WTC11 (cell line): ENCODE data around the gene USP17L21.
"Not testable (repeated sequence)": the region's sequence is repeated elsewhere in the genome, so short reads cannot be mapped to it uniquely, and the experiment has no call there.

Experiments
- ATF3 ChIP-seq: sonication (generic); formaldehyde crosslinking; conservative IDR thresholded peaks from 2 replicates; pipeline ENCODE4 v1.8.1; 2022; ENCODE audit warnings: mild to moderate bottlenecking, missing genetic modification reagents
- CBFB ChIP-seq: sonication (generic); formaldehyde crosslinking; IDR thresholded peaks from 2 replicates; pipeline ENCODE4 v1.8.1; 2022; ENCODE audit warnings: mild to moderate bottlenecking, low read depth, missing genetic modification reagents
- CTCF ChIP-seq: fragments of 200-600 bp; IDR thresholded peaks from 2 replicates; pipeline ENCODE4 v1.8.0; 2022; ENCODE audit warnings: antibody characterized with exemption
- ESRRA ChIP-seq: sonication (generic); formaldehyde crosslinking; IDR thresholded peaks from 2 replicates; pipeline ENCODE4 v1.8.1; 2022; ENCODE audit warnings: mild to moderate bottlenecking, missing genetic modification reagents, borderline replicate concordance
- FOXP4 ChIP-seq: sonication (generic); formaldehyde crosslinking; IDR thresholded peaks from 2 replicates; pipeline ENCODE4 v1.8.0; 2022; ENCODE audit warnings: mild to moderate bottlenecking, missing genetic modification reagents
- MAX ChIP-seq: sonication (generic); formaldehyde crosslinking; IDR thresholded peaks from 2 replicates; pipeline ENCODE4 v1.8.0; 2022; ENCODE audit warnings: mild to moderate bottlenecking, missing genetic modification reagents
- NFE2L1 ChIP-seq: sonication (generic); formaldehyde crosslinking; IDR thresholded peaks from 2 replicates; pipeline ENCODE4 v1.8.1; 2023; ENCODE audit warnings: missing genetic modification reagents
- NR1H2 ChIP-seq: sonication (generic); formaldehyde crosslinking; IDR thresholded peaks from 2 replicates; pipeline ENCODE4 v1.9.0; 2021; ENCODE audit warnings: mild to moderate bottlenecking, moderate library complexity, missing genetic modification reagents
- SOX15 ChIP-seq: fragments of 250-450 bp; sonication (Bioruptor Pico); IDR thresholded peaks from 2 replicates; pipeline ENCODE4 v1.9.0; 2021; ENCODE audit warnings: mild to moderate bottlenecking
- SP1 ChIP-seq: sonication (generic); formaldehyde crosslinking; conservative IDR thresholded peaks from 2 replicates; pipeline ENCODE4 v1.8.1; 2022; ENCODE audit warnings: missing genetic modification reagents
- TCF7 ChIP-seq: sonication (generic); formaldehyde crosslinking; IDR thresholded peaks from 2 replicates; pipeline ENCODE4 v1.8.0; 2022; ENCODE audit warnings: mild to moderate bottlenecking, low read depth, missing genetic modification reagents, moderate library complexity
- TEAD4 ChIP-seq: sonication (generic); formaldehyde crosslinking; IDR thresholded peaks from 2 replicates; pipeline ENCODE4 v1.8.0; 2022; ENCODE audit warnings: mild to moderate bottlenecking, missing genetic modification reagents
- ZNF281 ChIP-seq: sonication (generic); formaldehyde crosslinking; IDR thresholded peaks from 2 replicates; pipeline ENCODE4 v1.8.0; 2023; ENCODE audit warnings: mild to moderate bottlenecking, missing genetic modification reagents
- ZNF512 ChIP-seq: sonication (generic); formaldehyde crosslinking; IDR thresholded peaks from 2 replicates; pipeline ENCODE4 v1.8.1; 2022; ENCODE audit warnings: missing genetic modification reagents, borderline replicate concordance

GRCh38 chr4:9224596-9224995 lies 38.1 kb upstream of the USP17L21 start, which contains the start of gene USP17L13:
- TF ChIP-seq SOX15 (CRISPR knock-in tag); CTCF; CBFB (CRISPR knock-in tag); NFE2L1 (CRISPR knock-in tag); ZNF512; ESRRA (CRISPR knock-in tag); NR1H2 (CRISPR knock-in tag); TCF7; TEAD4 (CRISPR knock-in tag); SP1 (CRISPR knock-in tag); ATF3; MAX (CRISPR knock-in tag); FOXP4 (CRISPR knock-in tag); ZNF281 (CRISPR knock-in tag): not testable (repeated sequence)
